Omental fat pad (tissue), 4 donors: ENCODE data around the gene CTDSPL. TPM values are rescaled to one million over a fixed set of nuclear protein-coding genes. Genes with fewer than 3 reads are reported as not detected.

Experiments
- ATAC-seq: fragments of 150-250 bp; one replicate; pipeline ENCODE4 v1.9.1; 2016; ENCODE audit warnings: mild to moderate bottlenecking, moderate library complexity; ENCODE audit not compliant: low FRiP score
- DNase-seq: peaks from one replicate; pipeline ENCODE4 v3.0.0-alpha.2; 2019; ENCODE audit warnings: low spot score
- CTCF ChIP-seq, 3 donors: fragments of 450-650 bp; IDR thresholded peaks; one replicate each; pipeline ENCODE4 v1.5.1; 2016 to 2017; ENCODE audit warnings: antibody characterized with exemption in 3 of 3, mild to moderate bottlenecking in 3 of 3, moderate library complexity in 2 of 3
- total RNA-seq, 4 donors: library from RNA; depleted of rRNA; stranded (reverse); fragments of >200 nt; gene quantifications; one replicate each; pipeline ENCODE4 v1.1.0, GENCODE V29; 2016

CTDSPL gene
- total RNA-seq, 4 donors from 2014 or later = 23.9 to 41.8 (median 33.2) TPM

GRCh38 chr3:37909067-37909911, 47.6 kb downstream of the CTDSPL start:
- no peak for ATAC-seq
- DNase-seq = no peak
- no peak for TF ChIP-seq CTCF (IDR thresholded peaks at IDR 0.05)

GRCh38 chr3:37910671-37911400, 49.2 kb downstream of the CTDSPL start:
- no peak for TF ChIP-seq CTCF (IDR thresholded peaks at IDR 0.05)
- no peak for ATAC-seq
- no peak for DNase-seq

DNA sequence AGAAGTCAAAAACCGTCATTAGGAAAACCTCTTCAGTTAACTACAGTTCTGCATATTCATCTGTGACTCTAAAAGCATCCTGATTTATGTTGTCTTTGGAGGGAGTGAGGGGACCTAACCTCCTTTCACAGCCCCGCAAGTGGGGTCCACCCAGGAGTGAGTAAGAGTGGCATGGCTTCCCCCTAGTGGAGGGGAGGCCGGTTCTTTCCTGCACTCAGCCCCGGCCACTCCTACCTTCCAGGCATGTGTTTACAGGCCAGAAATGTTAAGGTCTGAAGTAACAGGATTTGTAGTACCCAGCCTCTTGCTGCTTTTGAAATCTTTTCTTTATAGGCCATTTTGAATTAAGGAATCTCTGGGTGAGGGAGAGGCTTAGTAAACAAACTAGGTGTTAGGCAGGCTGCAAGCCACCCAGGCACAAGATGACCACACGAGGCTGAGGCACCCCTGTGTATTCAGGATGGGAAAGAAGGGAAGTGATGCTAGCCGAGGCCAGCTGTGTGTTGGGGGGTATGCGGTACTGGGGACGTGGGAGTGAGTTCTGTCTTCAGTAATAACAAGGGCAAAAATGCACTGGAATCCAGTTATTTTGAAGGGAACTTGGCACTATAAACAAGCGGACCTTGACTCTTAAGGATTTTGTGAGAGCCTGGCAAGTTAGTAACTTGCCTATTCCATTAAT, 50.5 kb downstream of the CTDSPL start:
- ATAC-seq = no peak
- no peak for DNase-seq
- no peak for TF ChIP-seq CTCF (IDR thresholded peaks at IDR 0.05)

DNA sequence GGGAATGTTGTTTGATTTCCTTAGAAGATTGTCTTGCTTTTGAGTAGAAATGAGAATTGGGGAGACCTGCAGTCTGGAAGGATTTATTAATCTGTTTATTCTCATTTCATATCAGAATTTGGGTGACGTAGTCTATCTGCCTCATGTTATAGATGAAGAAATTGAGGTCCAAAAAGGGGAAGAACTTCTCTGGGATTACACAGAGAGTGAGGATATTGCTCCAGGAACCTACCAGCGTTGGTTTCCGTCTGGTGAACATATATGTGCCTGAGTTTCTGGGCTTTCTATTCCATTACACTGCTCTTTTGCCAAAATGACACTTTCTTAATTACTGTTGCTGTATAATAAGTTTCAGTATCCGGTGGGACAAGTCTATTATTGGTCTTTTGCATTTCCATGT, 51.8 kb downstream of the CTDSPL start:
- DNase-seq (no peak), ATAC-seq (no peak)
- no peak for TF ChIP-seq CTCF (IDR thresholded peaks at IDR 0.05)

DNA sequence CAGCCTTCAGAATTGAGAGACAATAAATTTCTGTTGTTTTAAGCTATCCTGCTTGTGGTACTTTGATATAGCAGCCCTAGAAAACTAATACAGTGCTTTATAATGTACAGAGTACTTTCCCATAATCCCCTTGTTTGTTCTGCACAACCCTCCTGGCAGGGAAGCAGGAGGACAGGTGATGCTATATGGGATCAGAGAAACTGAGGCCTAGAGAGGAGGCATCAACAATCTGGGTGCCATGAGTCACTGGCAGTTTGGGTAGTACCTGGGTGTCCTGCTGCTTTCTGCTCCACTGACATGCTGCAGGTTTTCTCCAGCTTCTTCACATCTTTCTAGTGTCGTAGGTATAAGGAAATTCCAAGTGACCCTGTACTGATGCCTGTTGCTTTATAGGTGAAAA, 55.0 kb downstream of the CTDSPL start:
- ATAC-seq (no peak), DNase-seq (no peak)
- no peak for TF ChIP-seq CTCF (IDR thresholded peaks at IDR 0.05)

DNA sequence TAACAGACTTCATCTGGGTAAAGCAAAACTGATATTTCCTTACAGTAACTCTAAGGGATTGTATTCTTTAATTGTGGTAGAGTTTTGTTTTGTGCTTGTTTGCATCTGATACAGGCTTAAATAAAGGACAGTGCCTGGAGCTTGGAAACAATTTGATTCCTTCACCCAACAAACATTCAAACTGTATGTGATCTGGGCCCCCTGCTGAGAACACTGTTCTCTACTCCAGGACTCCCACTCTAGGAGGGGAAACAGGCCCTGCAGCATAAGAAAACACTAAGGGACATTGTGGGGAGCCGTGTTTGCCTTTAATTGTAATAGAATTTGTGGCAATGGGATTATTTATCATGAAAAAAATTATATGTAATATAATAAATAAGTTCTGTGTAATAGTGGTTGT, 56.9 kb downstream of the CTDSPL start:
- DNase-seq (no peak), ATAC-seq (no peak)
- no peak for TF ChIP-seq CTCF (IDR thresholded peaks at IDR 0.05)
